ENCODE data around the gene CREB5. TPM values are rescaled to one million over a fixed set of nuclear protein-coding genes. Genes with fewer than 3 reads are reported as not detected.

CREB5 gene
- total RNA-seq, 1 experiment from 2014 or later = 0.49 TPM

- no peak overlapping the region for H3K4me2 ChIP-seq (ENCODE audit: low read length)
- TF ChIP-seq FOSL1 (IDR thresholded peaks at IDR 0.05; ENCODE audit: low read depth) (no peak), MAX (IDR thresholded peaks at IDR 0.05) (no peak), ELF1 (IDR thresholded peaks at IDR 0.05; ENCODE audit: borderline replicate concordance, low read depth) (no peak), ZBTB33 (IDR thresholded peaks at IDR 0.05; ENCODE audit: extremely low read depth, insufficient replicate concordance, low read length) (no peak), SRF (IDR thresholded peaks at IDR 0.05; ENCODE audit: low read depth) (no peak), RAD21 (IDR thresholded peaks at IDR 0.05; ENCODE audit: low read depth) (no peak), ATF3 (IDR thresholded peaks at IDR 0.05) (no peak), SP1 (IDR thresholded peaks at IDR 0.05; ENCODE audit: low read depth) (no peak), CBX3 (IDR thresholded peaks at IDR 0.05; ENCODE audit: low read depth) (no peak)
- no peaks in the 10 kb centered on the region for H4K20me1 ChIP-seq (ENCODE audit: insufficient read depth)
- H3K27ac ChIP-seq (ENCODE audit: low read depth, low read length) = no peak overlapping the region
- no peaks in the 10 kb centered on the region for H3K36me3 ChIP-seq (ENCODE audit: control insufficient read depth in 1 of 2, insufficient read depth in 2 of 2, low read length in 2 of 2)
- no peaks in the 10 kb centered on the region; the same call in 1 of the 2 replicates for H3K27me3 ChIP-seq (ENCODE audit: insufficient read depth, low read length)
- ATAC-seq (no peak), DNase-seq (ENCODE audit: low read depth, low spot score) (no peak)
- RAD21 ChIA-PET (ENCODE audit: low non-redundant PET in 1 of 2, low total read pairs in 2 of 2, uncharacterized antibody in 2 of 2, unreplicated experiment in 2 of 2) = no interaction called here
- POLR2A ChIA-PET = no interaction called here
- no peaks in the 10 kb centered on the region for H3K9me2 ChIP-seq (ENCODE audit: insufficient read depth)
- H3K9ac ChIP-seq (ENCODE audit: low read length) = no peak overlapping the region
- no peaks in the 10 kb centered on the region for H3K4me1 ChIP-seq (ENCODE audit: control insufficient read depth in 1 of 2, insufficient read depth in 2 of 2, low read length in 2 of 2)
- no peak overlapping the region for H2AFZ ChIP-seq (ENCODE audit: low read depth, low read length, poor library complexity, severe bottlenecking)
- no TSS peak for BruUV-seq (replicated peaks)
- H3K79me2 ChIP-seq (ENCODE audit: insufficient read depth, low read length) = no peaks in the 10 kb centered on the region
- intact Hi-C loops (cut with micrococcal nuclease) = no loop called here
- no peak overlapping the region for H3K4me3 ChIP-seq (replicated peaks in 1 of 2; ENCODE audit: low read depth in 1 of 2, low read length in 2 of 2)
- CTCF ChIA-PET = no interaction called here
- H3K9me3 ChIP-seq (ENCODE audit: control insufficient read depth in 1 of 2, insufficient read depth in 1 of 2, low read depth in 1 of 2, low read length in 2 of 2) = no peaks in the 10 kb centered on the region
These were observed 450.4 kb downstream of the CREB5 start for GRCh38 chr7:28862595-28863272.
